ENCODE measurements around the gene EIF4E.
"Not testable (repeated sequence)": the region's sequence is repeated elsewhere in the genome, so short reads cannot be mapped to it uniquely, and the experiment has no call there.

DNA sequence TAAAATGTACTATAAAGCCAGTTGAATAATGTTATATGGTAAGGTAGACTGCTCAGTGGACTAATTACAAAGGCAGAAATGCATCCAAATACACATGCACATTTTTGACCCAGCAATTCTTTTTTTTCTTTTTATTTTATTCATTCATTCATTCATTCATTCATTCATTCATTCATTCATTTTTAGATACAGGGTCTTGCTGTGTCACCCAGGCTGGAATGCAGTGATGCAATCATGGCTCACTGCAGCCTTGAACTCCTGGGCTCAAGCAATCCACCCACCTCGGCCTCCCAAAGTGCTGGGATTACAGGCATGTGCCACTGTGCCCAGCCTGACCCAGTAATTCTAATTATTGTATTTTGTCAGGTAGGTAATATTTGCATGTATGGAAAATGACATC lies 97.9 kb downstream of the EIF4E start:
- TF ChIP-seq EZH2 (IDR thresholded peaks at IDR 0.05; ENCODE audit: borderline replicate concordance, insufficient read depth, low read depth, low read length, poor library complexity, severe bottlenecking); CTCF (IDR thresholded peaks at IDR 0.05): not testable (repeated sequence)

Data from B cell (primary cell).